GM19438 (cell line): ENCODE measurements around the gene GRK6.
A peak's percentile ranks its signal among the peaks of the same experiment; 100 is the strongest.

Experiments
- ATAC-seq: cut with Tn5 transposase; IDR thresholded peaks from one replicate; pipeline ENCODE4 v1.9.1; 2021; ENCODE audit warnings: low read depth; ENCODE audit not compliant: unreplicated experiment

Gene GRK6

DNA sequence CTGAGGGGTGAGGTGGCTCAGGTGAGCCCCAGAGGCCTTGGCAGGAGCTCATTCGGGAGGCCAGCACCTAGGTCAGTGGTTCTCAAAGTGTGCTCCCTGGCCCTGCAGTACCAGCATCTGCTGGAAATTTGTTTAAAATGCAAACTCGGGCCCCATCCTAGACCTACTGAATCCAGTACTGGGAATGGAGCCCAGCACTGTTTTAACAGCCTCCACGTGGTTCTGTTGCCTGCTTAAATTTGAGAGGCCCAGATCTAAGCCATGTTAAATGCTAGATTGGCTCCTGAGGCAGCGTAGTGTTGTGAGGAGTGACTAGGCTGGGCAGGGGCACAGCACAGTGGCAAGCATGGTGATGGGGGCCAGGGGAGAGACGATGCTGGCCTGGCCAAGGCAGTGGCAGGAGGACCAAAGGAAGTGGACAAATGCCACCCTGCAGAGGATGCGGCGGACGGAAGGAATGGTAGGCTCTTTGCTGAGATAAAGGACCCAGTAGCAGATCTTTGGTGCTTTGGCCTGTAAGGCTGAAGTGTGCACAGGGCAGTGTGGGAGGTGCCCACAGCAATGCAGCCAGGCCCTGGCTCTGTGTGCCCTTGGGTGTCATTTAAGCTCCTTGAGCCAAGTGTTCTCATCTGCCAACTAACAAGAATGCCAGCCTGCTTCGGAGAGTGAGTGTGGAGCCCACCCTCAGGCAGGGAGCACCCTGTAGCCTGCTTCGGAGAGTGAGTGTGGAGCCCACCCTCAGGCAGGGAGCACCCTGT is 24.4 kb downstream of the GRK6 start:
- ATAC-seq = no peak

DNA sequence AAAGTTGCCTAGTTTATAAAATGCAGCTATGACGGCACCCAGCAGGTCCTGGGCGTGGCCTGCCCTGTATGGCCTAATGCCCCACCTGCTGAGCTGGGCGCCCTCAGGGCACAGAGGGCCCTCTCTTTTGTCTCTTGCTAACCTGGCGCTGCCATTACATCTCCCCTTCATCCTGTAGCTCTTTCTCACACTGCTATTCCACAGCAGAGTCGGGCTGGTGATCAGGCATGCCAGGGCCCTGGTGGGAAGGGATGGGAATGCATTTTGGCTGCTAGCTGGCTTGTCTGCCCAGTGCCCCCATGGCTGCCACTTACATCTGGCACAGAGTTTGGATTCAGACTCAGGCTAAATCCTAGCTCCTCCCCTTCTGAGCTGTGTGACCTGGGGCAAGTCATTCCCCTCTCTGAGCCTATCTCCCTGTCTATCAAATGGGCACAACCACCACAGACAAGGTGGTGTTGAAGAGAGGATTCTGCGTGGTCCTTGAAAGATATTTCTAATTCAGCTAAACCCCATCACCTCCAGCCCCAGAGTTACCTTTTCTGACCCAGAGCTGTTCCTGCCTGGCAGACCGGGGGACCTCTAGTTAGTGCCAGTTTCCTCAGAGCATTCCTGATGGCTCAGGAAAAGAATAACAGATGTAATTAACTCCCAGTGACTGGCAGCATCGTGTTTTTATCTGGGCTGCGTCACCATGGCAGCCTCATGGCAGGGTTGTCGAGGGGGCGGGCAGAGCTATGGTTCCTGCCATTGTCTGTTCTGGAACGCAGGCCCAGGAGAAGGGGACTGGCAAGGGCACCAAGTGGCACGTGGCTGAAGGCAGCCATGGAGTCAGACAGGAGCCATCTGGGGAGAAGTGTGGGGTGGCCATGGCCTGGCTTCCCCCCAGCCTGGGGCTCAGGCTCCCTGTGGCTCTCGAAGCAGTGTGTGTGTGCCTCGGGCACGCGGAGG is 26.5 kb downstream of the GRK6 start:
- ATAC-seq = no peak

DNA sequence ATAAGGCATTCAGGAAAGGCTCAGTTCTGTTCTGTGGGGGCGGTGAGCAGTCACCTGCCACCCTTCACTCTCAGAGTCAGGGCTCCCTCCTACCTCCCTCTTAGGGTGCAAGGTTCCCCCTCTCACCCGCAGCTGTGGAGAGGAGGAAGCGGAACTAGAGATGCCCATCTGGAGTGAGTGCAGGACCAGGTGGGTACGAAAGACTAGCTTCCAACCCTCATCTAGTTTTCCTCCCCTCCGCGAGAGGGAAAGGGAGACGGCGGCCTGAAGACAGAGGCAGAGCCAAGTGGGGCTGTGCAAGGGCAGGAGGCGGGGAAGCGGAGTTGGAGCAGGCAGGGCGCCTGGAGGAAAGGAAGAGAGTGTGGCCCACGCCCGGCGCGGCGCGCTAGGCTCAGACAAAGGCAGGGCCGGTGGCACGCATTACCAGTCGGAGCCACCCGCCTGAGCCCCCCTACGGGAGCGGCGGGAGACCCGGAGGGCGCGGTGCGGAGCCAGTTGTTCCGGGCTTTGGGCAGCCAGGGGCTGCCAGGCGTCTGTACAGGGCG is 27.4 kb downstream of the GRK6 start:
- ATAC-seq = no peak

DNA sequence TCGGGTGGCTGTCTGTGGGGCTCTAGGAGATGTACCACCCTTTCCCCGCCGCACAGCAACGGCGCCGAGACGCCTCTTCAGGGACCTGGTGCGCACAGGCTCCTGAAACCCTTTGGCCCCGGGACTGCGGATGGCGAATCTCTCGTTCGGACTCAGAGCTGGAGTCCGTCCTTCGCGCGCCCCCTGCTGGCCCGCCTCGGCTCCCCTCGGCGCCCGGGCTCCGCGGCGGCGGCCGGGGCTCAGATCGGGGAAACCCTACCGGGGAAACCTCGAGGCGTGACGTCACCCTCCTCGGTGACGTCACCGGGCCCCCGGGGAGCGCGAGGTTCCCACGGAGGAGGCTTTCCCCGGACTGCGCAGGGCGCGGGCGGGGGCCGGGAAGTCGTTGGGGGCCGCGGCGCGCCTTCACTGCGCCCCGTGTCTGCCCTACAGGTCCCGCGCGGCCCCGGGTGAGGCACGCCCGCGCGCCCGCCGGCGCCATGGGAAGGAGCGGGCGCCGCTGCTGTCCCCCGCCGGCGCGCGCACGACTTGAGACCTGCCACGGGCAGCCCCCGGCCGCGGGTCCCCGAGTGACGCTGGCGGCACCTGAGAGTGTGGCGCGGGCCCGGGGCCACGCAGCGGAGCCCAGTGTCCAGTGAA is 28.0 kb downstream of the GRK6 start:
- peak; percentile 31 for ATAC-seq

DNA sequence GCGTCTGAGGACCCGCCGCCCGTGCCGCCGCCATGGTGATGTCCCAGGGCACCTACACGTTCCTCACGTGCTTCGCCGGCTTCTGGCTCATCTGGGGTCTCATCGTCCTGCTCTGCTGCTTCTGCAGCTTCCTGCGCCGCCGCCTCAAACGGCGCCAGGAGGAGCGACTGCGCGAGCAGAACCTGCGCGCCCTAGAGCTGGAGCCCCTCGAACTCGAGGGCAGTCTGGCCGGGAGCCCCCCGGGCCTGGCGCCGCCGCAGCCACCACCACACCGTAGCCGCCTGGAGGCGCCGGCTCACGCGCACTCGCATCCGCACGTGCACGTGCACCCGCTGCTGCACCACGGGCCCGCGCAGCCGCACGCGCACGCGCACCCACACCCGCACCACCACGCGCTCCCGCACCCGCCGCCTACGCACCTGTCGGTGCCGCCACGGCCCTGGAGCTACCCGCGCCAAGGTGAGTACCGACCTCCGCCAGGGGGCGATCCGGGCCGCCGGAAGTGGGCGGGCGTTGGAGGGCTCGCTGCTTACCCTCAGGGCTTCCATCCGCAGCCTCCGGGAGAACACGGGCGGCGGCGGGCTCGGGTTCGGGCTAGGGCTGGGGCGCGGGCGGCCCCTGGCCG is 28.7 kb downstream of the GRK6 start:
- peak; percentile 54 for ATAC-seq

DNA sequence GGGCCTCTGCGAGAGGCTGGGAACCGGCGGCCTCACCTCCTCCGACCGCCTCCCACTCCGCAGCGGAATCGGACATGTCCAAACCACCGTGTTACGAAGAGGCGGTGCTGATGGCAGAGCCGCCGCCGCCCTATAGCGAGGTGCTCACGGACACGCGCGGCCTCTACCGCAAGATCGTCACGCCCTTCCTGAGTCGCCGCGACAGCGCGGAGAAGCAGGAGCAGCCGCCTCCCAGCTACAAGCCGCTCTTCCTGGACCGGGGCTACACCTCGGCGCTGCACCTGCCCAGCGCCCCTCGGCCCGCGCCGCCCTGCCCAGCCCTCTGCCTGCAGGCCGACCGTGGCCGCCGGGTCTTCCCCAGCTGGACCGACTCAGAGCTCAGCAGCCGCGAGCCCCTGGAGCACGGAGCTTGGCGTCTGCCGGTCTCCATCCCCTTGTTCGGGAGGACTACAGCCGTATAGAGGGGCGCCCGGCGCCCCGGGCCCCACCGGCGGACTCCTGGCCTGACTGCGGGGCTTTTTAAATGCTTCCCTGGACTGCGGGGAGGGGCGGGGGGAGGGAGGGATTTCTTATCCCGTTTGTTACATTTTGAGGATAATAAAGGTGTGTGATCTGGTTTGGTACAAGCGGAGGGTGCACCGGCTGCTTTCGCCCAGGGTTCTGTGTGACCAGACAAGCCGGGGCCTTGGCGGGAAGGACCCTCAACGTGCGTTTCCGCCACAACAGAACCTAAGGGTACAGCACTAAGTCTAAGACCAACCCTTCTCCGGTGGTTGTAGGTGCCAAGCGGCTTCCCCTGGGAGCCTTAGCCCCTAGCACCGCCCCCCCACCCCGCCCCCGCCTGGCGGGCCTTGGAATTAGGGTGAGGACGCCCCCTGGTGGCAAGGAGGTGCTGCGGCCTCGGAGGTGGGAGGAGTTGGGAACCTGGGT is 29.4 kb downstream of the GRK6 start:
- ATAC-seq = peak; percentile 14

DNA sequence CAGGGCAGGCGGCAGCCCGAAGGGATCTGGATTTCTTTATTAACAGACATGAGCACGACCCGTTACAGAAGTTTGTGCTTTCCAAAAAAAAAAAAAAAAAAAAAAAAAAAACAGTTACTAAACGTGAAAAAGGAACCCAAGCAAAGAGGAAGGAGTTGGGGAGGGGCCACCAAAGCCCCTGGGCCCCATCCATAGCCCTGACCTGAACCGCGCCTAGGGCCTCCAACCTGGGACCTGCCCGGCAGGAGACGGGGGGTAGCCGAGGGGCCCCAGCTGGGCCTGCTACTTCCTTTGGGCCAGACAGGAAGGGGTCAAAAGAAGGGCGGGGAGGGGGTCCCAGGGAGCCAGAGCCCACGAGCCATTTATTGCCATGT is 30.1 kb downstream of the GRK6 start:
- ATAC-seq = no peak

DNA sequence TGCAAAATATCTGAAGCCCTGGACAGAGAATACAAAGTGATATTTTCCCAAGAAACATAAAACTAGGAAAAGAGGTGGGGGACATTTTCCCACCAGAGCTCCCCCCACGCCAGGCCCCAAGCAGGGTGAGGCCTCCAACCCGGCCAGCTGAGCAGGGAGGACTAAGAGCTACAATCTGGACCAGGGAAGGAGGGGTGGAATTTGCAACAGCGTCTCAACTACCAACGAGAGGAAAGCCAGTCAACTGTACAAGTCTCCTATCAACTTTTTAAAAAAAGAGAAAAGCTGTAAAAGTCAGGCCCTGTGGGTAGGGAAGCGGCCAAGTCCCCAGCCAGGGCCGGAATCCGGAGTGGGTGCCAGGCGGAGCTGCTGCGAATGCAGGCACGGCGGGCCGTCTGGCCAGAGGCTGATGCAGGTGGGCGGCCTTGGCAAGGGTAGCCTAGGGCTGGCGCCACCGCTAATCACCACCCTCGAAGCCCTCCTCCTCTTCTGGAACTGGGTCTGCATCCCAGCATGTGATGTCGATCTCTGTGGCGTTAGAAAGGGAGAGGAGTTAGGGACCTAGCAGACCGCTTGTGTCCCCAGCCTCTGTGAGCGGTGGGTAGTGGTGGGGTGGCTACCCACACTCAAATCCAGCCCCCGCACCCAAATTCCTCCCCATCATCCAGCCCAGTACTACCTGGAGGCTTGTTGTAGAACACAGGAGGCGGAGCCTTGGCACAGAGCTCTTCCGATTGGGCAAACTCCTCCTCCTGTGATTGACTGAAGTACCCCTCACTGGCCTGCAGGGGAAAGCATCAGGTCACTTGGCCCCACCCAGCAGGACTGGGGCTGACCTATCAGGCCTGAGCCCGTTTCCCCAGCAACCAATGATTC is 30.7 kb downstream of the GRK6 start:
- peak; percentile 40 for ATAC-seq

DNA sequence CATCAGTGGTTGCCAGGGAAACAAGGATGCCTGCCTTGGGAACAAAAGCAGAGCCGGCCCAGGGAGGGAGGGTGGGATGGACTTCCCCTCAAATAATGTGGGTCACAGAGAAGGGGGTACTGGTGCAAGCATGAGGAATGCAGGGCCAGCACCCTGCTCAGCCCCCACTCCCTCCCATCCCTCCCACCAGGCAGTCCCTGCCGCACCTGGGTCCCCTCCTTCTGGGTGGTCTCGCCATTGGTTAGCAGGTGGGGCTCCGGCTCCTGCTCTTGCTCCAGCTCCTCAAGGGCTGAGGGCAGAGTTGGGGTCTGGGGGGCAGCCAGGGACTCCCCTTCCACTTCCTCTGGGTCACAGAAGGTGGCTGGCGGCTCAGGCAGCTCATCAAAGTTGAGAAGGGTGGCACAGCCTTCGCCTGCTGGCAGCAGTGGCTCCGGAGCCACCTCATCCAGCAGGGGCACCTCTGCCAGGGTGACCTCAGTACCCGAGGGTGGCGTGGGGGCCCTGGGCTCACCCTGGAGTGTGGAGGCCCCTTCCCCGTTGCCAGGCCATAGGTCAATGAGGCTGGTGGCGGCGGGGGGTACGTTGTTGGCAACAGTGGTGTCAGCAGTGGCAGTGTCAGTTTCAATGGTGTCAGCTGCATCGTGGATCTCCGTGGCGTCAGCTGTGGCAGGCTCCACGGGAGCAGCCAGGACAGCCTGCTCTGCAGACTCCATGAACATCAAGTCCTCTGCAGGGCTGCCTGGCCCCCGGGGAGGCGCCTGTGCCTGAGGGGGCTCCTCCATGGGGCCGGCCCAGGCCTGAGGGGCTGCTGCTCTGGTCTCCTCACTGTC is 31.6 kb downstream of the GRK6 start:
- ATAC-seq = no peak

GRCh38 chr5:177458912-177459350 is 32.5 kb downstream of the GRK6 start:
- no peak for ATAC-seq

DNA sequence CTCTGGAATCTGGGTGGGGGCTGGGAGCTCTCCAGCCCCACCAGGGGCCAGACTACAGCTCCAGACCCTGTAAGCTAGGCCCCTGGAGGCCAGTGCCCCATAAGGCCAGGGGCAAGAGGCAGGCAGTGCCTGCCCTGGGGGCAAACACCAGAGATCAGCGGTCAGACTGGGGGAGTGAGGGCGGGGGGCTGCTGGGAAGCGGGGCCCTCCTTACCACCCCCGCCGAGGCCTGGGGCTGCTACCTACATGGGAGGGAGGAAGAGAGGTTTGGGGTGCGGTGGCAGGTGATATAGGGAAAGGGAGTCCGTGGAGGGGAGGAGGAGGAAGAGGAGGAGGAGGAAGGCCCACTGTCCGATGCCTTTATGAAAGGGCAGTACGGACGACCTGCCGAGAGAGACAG is 32.9 kb downstream of the GRK6 start:
- ATAC-seq = no peak

- ATAC-seq = no peak
Measured at GRCh38 chr5:177459819-177460628, 33.5 kb downstream of the GRK6 start.

- no peak for ATAC-seq
Measured at GRCh38 chr5:177462021-177462670, 35.7 kb downstream of the GRK6 start.

DNA sequence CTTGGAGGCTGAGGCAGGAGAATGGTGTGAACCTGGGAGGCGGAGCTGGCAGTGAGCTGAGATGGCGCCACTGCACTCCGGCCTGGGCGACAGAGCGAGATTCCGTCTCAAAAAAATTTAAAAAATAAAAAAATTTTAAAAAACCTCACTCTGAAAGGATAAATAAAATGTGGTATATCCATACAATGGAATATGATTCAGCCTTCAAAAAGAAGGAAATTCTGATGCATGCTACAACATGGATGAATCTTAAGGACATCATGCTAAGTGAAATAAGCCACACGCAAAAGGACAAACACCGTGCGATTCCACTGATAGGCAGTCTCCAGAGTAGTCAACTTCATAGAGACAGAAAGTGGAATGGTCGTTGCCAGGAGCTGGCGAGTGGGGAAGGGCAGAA is 38.6 kb downstream of the GRK6 start:
- no peak for ATAC-seq

- ATAC-seq = no peak
Measured at GRCh38 chr5:177466861-177467260, 40.4 kb downstream of the GRK6 start.

DNA sequence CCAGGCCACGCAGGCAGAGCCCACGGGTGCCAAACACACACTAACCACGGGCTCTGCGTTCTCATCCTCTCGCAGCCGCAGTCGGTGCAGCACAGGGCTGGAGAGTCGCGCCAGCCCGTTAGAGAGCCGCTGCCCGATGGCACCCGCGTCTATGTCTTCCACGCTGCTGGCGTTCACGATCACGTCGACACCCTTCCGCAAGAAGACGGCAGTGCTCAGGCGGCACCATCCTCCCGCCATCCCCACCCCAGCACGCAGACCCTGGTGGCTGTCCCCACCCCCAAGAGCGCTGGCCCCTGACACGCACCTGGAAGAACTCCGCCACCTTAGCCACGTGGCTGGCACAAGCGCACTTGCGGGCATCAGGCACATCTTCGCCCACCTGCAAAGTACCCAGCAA is 41.0 kb downstream of the GRK6 start:
- ATAC-seq = no peak
